ENCODE measurements around the gene MBD1. TPM values are rescaled to one million over a fixed set of nuclear protein-coding genes. Genes with fewer than 3 reads are reported as not detected.

Gene MBD1
- total and polyA plus RNA-seq, 10 of the 15 experiments (the other 5 are each of a cell fraction or from before 2014, with no cell fraction given): 8.4 to 97.7 (median 59.9) TPM

DNA sequence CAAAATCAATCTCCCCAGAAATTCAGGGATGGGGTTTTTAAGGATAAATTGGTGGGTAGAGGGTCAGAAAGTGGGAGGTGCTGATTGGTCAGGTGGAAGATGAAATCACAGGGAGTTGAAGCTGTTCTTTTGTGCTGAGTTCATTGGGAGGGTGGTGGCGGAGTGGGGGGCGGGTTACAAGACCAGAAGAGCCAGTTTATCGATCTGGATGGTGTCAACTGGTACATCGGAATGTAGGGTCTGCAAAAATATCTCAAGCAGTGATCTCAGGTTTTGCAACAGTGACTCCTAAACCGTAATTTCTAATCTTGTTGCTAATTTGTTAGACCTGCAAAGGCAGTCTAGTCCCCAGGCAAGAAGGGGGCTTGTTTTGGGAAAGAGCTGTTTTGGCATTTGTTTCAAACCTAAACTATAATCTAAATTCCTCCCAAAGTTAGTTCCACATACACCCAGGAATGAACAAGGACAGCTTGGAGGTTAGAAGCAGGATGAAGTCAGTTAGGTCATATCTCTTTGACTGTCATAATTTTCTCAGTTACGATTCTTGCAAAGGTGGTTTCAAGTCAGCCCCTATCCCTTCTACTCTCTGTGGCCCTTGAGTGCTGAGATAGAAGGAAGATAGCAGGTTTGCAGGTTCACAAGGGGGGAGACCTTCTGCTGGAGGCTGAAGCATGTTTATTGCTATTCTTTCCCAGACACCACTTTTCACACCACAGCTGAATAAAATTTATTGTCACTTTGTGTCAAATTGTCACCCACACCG is 18.5 kb upstream of the MBD1 start:
- no peak for ATAC-seq
- H3K4me3 ChIP-seq: no peak overlapping the region
- no peak for DNase-seq (ENCODE audit: low read depth, low spot score)
- CTCF ChIA-PET: interaction anchor here (0.6 kb wide), 1 partner anchor 15 kb away, joined by 3 read pairs; no protein-coding TSS in a partner anchor
- BruUV-seq (replicated peaks): no TSS peak
- H2AFZ ChIP-seq (ENCODE audit: control insufficient read depth, low read depth, low read length): peak overlapping the region; percentile 12; the same call in 1 of the 2 replicates
- no peaks in the 10 kb centered on the region for H3K36me3 ChIP-seq (ENCODE audit: control insufficient read depth in 2 of 2, insufficient read depth in 2 of 2, low read length in 1 of 2)
- SMC1A ChIA-PET (ENCODE audit: uncharacterized antibody, unreplicated experiment): interaction anchor here (0.7 to 1.9 kb wide), 5 partner anchors 11 to 57 kb away, joined by 3 to 4 read pairs (median 4); no protein-coding TSS in a partner anchor
- H3K27me3 ChIP-seq (replicated peaks in 1 of 2; ENCODE audit: control insufficient read depth in 2 of 2, insufficient read depth in 2 of 2, low read length in 1 of 2): no peaks in the 10 kb centered on the region; a peak in 1 of 4 replicates
- no peaks in the 10 kb centered on the region for H4K20me1 ChIP-seq (ENCODE audit: control insufficient read depth, insufficient read depth)
- TF ChIP-seq NR2F1 (conservative IDR thresholded peaks at IDR 0.05) (no peak), NFYB (IDR thresholded peaks at IDR 0.05; ENCODE audit: insufficient read depth, low read depth, low read length) (no peak), PAX8 (IDR thresholded peaks at IDR 0.05) (no peak), CHD4 (IDR thresholded peaks at IDR 0.05) (no peak)
- TF ChIP-seq, protein P1, sequence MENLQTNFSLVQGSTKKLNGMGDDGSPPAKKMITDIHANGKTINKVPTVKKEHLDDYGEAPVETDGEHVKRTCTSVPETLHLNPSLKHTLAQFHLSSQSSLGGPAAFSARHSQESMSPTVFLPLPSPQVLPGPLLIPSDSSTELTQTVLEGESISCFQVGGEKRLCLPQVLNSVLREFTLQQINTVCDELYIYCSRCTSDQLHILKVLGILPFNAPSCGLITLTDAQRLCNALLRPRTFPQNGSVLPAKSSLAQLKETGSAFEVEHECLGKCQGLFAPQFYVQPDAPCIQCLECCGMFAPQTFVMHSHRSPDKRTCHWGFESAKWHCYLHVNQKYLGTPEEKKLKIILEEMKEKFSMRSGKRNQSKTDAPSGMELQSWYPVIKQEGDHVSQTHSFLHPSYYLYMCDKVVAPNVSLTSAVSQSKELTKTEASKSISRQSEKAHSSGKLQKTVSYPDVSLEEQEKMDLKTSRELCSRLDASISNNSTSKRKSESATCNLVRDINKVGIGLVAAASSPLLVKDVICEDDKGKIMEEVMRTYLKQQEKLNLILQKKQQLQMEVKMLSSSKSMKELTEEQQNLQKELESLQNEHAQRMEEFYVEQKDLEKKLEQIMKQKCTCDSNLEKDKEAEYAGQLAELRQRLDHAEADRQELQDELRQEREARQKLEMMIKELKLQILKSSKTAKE (IDR thresholded peaks at IDR 0.05; ENCODE audit: low read depth, poor library complexity, severe bottlenecking): no peak
- 56% methylated on average over 7 of the region's 7 CpGs for WGBS (ENCODE audit: insufficient coverage, insufficient replicate concordance, low lambda C conversion rate, missing lambda C conversion rate)
- POLR2A ChIA-PET: interaction anchor here (1.0 to 1.4 kb wide), 3 partner anchors 11 to 20 kb away, joined by 3 to 4 read pairs (median 3); no protein-coding TSS in a partner anchor
- in situ Hi-C loops (cut with MboI) (loop anchor here (25.0 kb wide), 2 partner anchors 1363 to 1488 kb away; no protein-coding TSS in a partner anchor), intact Hi-C loops (cut with micrococcal nuclease; ENCODE audit: unreplicated experiment) (no loop called here)
- RAD21 ChIA-PET (ENCODE audit: unreplicated experiment): no interaction called here
- H3K9me3 ChIP-seq (replicated peaks; ENCODE audit: control insufficient read depth, insufficient read depth, low read length): peaks cover 5% of the 10 kb centered on the region; the same call in 2 of the 3 replicates
- no peaks in the 10 kb centered on the region for H3K79me2 ChIP-seq (ENCODE audit: control insufficient read depth, insufficient read depth, low read length)
- no peak overlapping the region for H3K9ac ChIP-seq (ENCODE audit: control insufficient read depth, insufficient read depth, low read length)
- peaks cover 7% of the 10 kb centered on the region for H3K4me1 ChIP-seq (ENCODE audit: control insufficient read depth, insufficient read depth, low read length)
- H3K4me2 ChIP-seq (ENCODE audit: control insufficient read depth, insufficient read depth): no peak overlapping the region
- H3K27ac ChIP-seq (ENCODE audit: control insufficient read depth, insufficient read depth): no peak overlapping the region
- no peak for FAIRE-seq

All from GM12878 (cell line).